ENCODE data around the gene MYCN. TPM values are rescaled to one million over a fixed set of nuclear protein-coding genes. Genes with fewer than 3 reads are reported as not detected.
"Not testable (repeated sequence)": the region's sequence is repeated elsewhere in the genome, so short reads cannot be mapped to it uniquely, and the experiment has no call there.

The MYCN gene
- total and polyA plus RNA-seq, 12 donors, result 0.24 to 2.2 (median 1.0) TPM

DNA sequence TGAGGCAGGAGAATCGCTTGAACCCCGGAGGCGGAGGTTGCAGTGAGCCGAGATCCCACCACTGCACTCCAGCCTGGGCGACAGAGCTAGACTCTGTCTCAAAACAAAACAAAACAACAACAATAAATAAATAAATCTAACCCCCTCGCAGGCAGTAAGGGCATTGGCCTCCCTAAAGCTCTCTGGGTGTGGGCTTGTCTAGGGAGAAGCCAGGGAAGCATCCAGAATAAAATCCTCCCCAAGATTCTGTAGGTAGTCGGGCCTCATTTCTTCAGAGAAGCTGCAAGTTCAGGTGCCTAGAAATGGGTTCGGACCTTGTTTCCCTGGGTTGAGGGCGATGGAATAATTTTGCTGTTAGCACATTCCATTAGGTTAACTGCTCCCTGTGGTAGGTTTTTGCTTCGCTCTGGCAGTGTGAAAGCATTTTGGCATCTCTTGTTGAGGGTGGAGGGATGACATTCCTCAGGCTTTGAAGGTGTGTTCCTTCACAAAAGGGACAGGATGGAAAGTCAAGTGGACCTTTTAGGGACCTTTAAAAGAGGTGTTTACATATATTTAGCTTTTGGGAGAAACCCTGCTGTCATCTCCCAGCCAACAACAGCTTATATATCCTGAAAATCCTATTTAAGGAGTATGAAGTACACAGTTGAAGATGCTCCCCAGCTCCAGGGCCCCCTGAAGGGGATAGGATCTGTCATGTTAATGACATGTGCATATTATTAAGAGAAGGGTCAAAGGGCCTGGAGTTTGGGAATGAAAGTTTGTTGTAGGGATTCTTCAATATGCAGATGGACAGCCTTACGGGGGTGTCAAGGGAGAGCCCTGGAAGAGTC lies 17.7 kb downstream of the MYCN start:
- intact Hi-C loops (cut with DNase I), result no loop called here
- no peak overlapping the region for H3K4me3 ChIP-seq
- no peak for TF ChIP-seq CTCF (IDR thresholded peaks at IDR 0.05)
- no peak for TF ChIP-seq POLR2A (IDR thresholded peaks at IDR 0.05)
- no peaks in the 10 kb centered on the region for H3K4me1 ChIP-seq (replicated peaks in 1 of 2)
- H3K27me3 ChIP-seq, result no peaks in the 10 kb centered on the region
- 81 to 93% (median 89%) methylated on average over 11 of the region's 11 CpGs for WGBS, 4 donors
- H3K27ac ChIP-seq, result no peak overlapping the region
- H3K36me3 ChIP-seq (replicated peaks in 1 of 2), result no peaks in the 10 kb centered on the region
- no peaks in the 10 kb centered on the region for H3K9me3 ChIP-seq (replicated peaks in 1 of 3)
- DNase-seq, result no peak

- Histone ChIP-seq H3K9me3 (replicated peaks in 1 of 3) (no peaks in the 10 kb centered on the region), H3K4me3 (no peak overlapping the region), H3K27me3 (no peaks in the 10 kb centered on the region), H3K36me3 (replicated peaks in 1 of 2) (no peaks in the 10 kb centered on the region), H3K27ac (no peak overlapping the region), H3K4me1 (replicated peaks in 1 of 2) (no peaks in the 10 kb centered on the region)
- TF ChIP-seq CTCF (IDR thresholded peaks at IDR 0.05) (no peak), POLR2A (IDR thresholded peaks at IDR 0.05) (no peak)
- intact Hi-C loops (cut with DNase I), result no loop called here
- 78 to 86% (median 81%) methylated on average over 4 of the region's 4 CpGs for WGBS, 4 donors
- DNase-seq, result no peak
Measured at GRCh38 chr2:15959331-15960153, 19.2 kb downstream of the MYCN start.

DNA sequence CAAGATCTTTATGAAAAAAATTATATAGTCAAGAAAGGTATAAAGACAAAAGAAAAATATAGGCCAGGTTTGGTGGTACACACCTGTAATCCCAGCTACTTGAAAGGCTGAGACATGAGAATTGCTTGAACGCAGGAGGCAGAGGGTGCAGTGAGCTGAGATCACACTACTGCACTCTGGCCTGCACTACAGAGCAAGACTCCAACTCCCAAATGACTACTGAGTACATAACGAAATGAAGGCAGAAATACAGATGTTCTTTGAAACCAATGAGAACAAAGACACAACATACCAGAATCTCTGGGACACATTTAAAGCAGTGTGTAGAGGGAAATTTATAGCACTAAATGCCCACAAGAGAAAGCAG lies 19.8 kb downstream of the MYCN start:
- DNase-seq; H3K27me3 ChIP-seq; H3K4me3 ChIP-seq; H3K36me3 ChIP-seq (replicated peaks in 1 of 2); H3K9me3 ChIP-seq (replicated peaks in 1 of 3); H3K4me1 ChIP-seq (replicated peaks in 1 of 2); intact Hi-C loops (cut with DNase I); H3K27ac ChIP-seq: not testable (repeated sequence)
- 67 to 82% (median 73%) methylated on average over 2 of the region's 2 CpGs for WGBS, 4 donors

GRCh38 chr2:15963109-15963976 lies 23.0 kb downstream of the MYCN start:
- H3K27me3 ChIP-seq; H3K9me3 ChIP-seq (replicated peaks in 1 of 3); H3K4me1 ChIP-seq (replicated peaks in 1 of 2); intact Hi-C loops (cut with DNase I); H3K27ac ChIP-seq; DNase-seq; H3K36me3 ChIP-seq (replicated peaks in 1 of 2); H3K4me3 ChIP-seq: not testable (repeated sequence)
- WGBS, 4 donors, result 74 to 91% (median 89%) methylated on average over 5 of the region's 5 CpGs
